ENCODE measurements around the gene THAP4.
A peak's percentile ranks its signal among the peaks of the same experiment; 100 is the strongest.
"Not testable (repeated sequence)": the region's sequence is repeated elsewhere in the genome, so short reads cannot be mapped to it uniquely, and the experiment has no call there.

THAP4 gene

DNA sequence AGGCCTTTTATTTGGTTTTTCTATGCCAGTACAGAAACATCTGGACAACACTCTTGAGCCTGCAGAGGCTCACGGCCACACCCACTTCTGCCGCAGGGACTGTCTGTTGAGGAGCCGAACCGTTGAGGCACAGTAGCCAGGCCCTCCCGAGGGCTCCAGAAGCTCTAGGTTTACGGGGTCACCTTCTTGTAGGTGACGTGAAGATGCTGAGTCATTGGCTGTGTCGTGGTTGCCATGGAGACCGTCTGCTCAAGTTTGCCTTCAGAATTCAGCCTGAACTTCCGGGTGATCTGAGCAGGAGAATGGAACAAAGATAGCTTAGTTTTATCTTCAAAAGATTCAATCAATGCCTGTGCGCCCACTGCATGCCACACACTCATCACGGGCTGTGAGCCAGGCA is 52.5 kb downstream of the THAP4 start:
- peak; percentile 43 for DNase-seq (ENCODE audit: low spot score)

DNA sequence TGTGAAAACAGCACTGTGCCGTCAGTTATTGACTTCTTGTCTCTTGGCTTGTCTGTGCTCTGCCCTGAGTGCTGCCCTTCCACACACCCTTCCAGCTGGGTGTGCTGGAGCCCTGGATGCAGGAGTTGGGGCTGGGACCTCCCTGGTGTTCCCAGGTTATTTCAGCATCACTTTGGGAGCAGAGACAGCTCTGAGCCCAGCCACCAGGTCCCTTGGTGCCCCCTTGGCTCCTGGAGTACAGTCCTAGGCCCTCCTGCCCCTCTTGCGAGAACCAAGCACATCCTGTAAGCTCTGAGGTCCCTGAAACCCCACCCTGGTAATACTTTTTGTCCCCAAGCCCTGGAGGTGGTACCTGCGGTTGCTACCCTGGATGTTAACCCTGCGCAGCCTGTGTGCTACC is 54.2 kb downstream of the THAP4 start:
- no peak for DNase-seq (ENCODE audit: low spot score)

DNA sequence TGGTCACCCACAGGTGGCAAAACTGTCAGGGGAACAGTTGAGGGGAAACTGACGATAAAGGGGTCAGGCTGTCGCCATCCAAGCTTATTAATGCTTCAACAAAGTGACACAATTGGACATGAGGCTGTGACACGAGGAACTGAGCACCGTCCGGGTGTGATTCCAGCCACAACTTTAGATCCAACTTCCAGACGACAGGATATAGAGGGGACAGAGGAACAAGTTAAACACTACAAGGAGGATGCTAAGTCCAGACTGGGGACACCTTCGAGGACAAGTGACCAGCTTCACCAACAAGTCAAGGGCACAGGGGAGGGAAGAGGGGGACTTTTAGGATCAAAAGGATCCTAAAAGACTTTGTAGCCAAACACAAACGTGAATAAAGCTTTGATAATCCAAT is 54.6 kb downstream of the THAP4 start:
- DNase-seq (ENCODE audit: low spot score) = no peak

DNA sequence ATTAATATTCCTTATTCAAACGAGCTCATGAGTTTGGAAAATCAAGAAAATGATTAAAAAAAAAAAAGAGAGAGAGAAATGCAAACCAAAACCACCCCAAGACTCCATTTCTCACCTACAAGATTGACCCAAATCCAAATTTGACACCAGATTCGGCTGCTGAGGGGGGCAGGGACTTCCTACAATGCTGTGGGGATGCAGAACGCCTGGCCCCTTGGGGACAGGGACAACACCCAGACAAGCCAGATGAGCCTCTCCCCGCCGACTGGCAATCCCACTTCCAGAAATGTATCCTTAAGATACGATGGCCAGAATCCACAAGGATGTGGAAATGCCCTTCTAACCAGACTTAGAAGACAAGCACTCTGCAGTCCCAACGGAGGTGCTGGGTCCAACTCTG is 57.7 kb downstream of the THAP4 start:
- DNase-seq (ENCODE audit: low spot score) = no peak

DNA sequence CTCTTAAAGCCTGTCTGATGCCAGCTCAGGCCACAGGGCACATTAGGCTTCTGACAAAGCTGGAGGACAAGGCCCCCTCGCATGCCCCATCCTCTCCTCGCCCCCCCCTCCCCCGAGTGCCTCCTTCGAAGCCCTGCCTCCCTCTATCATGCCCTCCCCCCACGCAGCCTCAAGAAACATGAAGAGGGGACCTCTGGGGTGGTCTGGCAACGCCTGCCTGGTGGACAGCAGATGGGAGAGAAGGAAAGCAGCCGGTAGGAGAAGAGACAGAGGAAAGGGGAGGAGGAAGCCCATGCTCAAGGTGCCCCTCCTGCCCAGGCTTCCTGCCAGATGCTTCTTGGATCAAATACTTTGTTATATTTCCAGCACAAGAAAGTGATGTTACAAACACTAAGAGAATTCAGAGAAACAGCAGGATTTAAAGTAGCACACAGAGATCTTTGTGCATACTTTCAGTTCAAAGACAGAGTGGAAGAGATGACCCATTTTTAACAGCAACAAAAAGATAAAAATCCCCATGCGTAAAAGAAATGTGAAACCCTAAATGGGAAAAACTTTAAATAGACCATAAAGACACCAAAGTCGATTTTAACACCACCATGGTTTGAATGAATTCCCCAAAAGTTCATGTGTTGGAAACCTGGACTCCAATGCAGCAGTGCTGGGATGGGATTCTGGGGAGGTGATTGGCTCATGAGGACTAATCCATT is 59.4 kb downstream of the THAP4 start:
- no peak for DNase-seq (ENCODE audit: low spot score)

DNA sequence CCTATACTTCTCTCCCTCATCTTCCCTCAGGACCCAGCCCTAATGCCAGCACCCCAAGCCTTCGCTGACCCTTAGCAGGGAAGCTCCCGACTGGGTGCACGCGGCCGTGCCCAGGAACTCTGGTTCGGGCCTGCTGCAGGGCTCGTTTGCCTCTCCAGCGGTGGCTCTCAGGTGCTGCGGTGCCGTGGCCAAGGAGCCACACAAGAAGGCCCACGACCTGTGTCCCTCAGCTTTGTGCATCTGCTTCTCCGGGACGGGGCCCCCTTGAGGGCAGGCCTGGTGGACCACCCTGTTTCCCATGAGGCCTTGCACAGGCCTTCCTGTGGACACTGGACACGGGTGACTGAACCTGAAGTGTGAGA is 60.7 kb downstream of the THAP4 start:
- DNase-seq (ENCODE audit: low spot score) = no peak

DNA sequence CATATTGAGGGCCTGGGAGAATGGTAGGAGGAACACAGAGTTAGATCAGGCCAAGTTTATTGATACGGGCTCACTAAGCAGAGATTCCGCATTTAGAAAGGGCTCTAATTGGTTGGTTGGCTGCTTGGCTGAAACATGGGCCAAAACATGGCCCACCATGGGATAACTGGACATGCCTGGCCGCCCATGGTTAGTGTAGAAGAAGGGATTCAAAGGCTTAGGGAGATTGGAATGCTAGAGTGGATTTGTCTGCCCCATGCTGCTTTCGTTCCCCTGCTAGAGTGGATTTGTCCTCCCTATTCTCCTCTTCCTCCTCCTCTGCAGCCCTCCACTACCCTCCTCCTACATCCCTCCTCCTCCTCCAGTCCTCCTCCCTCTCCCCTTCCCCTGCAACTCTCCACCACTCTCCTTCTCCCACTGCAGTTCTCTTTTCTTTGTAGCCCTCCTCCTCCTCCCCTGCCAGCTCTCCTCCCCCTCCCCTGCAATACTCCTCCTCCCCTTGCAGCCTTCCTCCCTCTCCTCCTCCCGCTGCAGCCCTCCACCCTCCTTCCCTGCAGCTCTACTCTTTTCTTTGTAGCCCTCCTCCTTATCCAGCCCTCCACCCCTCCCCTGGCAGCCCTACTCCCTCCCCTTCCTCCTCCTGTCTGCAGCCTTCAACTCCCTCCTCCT is 61.2 kb downstream of the THAP4 start:
- DNase-seq (ENCODE audit: low spot score) = no peak

DNA sequence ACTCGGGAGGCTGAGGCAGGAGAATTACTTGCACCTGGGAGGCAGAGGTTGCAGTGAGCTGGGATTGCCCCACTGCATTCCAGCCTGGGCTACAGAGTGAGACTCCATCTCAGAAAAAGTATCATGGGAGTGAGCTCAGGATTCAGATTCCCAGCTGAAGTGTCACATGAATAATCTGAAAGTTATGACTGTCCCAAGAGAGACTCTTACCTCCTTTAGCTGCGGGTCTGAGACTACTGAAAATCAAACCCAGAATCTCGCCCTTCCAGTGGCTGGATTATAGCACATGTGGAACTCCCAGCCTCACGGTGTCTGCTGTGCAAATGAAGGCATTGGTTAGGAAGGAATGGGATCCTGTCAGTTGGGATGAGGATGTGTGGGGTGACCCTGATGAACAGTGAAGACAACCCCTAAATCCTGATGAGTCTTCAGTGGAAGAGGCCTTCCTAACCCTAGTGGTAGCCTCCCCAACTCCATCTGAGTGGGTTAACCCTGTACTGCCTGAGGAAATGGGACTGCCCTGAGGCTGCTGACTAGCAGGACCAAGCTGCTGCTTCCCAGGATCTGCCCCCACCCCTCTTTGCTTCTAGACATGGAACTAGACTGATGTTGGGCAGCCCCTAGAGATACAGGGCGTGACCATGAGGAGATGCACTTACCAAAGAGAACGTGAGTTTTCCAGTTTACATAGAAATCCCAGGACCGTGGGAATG is 61.9 kb downstream of the THAP4 start:
- DNase-seq (ENCODE audit: low spot score) = no peak

DNA sequence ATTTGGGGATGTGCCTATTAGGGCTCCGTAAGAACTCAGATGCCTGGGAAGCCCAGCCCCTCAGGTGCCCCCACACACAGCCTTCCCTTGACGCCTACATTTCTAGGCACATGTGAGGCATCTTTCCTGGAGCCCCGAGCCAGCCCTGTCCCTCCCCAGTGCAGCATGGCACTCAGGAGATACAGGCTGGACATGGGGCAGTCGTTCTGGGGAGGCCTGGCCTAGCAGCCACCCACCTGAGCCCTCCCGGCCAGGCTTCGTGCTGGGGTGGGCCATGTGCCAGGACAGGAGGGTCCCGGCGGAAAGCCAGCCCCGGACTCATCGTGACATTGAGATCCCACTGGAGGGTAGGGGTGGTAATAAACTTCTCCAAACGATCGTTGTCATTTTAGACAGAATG is 63.2 kb downstream of the THAP4 start:
- DNase-seq (ENCODE audit: low spot score) = no peak

DNA sequence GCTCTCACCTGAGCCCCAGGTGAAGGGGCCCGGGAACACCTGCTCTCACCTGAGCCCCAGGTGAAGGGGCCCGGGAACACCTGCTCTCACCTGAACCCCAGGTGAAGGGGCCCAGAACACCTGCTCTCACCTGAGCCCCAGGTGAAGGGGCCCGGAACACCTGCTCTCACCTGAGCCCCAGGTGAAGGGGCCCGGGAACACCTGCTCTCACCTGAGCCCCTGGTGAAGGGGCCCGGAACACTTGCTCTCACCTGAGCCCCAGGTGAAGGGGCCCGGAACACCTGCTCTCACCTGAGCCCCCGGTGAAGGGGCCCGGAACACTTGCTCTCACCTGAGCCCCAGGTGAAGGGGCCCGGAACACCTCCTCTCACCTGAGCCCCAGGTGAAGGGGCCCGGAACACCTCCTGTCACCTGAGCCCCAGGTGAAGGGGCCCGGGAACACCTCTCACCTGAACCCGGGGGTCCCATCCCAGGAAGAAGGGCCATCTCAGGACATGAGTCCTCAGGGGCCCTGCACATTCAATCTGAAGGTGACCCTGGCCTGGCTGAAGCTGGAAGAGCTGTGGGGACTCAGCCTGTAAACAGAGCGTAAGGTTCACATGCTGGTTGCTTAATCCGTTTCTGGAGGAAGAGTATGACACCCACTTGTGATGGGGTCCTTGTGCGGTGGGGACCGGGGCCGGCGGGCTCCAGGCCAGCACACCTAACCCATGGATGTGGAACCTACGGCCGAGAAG is 63.9 kb downstream of the THAP4 start:
- DNase-seq (ENCODE audit: low spot score) = not testable (repeated sequence)

DNA sequence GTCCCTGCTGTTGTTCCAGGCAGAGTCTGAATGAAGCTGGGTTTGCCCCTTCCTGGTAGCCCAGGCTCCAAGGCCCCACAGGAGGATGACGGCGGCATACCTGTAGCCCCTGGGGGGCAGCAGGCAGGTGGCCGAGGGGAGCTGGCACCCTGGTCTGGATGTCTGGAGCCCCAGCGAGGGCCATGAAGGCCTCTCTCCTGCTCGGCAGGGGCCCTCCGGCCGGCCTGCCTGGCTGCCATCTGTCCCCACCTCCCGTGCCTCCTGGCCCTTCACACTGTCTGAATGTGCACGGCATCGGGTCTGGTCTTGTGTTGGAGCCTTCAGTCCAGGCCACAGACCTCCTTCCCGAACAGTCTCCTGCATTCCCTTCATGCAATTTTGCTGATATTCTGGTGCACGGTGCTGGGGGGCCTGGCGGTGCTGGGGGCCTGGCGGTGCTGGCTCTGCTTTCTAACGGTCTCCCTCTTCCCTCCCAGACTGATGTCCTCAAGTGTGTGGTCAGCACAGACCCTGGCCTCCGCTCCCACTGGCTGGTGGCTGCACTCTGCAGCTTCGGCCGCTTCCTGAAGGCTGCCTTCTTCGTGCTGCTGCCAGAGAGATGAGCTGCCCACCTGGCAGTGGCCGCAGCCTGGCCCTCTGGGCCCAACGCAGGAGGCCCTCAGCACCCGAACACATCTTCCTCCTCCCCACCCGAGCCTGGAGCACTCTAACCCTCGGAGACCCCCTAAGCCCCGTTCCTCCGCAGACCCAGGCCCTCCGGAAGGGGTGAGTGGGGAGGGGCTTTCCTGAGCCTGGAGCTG is 64.9 kb downstream of the THAP4 start:
- DNase-seq (ENCODE audit: low spot score) = no peak

DNA sequence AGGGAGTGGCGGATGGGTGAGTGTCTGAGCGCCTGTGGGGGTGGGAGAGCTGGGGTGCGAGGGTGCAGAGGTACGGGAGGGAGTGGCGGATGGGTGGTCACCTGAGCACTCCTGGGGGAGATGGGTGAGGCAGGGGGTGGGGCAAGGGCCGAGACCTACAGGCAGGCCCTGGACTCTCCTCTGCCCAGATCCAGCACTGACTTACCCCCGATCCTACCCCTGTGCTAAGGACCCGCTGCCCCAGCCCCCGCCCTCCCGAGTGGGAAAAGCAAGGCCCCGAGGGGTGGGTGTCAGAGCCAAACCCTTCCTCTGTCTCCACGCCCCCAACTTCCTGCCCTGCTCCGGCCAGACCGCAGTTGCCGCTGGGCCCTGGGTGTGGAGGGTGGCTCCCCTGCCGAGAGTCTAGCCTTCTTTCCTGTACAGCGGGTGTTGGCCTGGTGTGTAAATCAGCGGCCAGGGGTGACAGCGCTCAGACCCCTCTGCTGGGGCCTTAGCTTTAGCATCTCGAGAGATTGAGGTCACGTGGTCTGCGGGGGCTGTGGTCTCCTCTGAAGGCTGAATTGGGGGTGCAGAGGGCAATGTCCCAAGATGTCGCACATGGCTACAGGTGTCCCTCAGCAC is 65.9 kb downstream of the THAP4 start:
- DNase-seq (ENCODE audit: low spot score) = no peak

DNA sequence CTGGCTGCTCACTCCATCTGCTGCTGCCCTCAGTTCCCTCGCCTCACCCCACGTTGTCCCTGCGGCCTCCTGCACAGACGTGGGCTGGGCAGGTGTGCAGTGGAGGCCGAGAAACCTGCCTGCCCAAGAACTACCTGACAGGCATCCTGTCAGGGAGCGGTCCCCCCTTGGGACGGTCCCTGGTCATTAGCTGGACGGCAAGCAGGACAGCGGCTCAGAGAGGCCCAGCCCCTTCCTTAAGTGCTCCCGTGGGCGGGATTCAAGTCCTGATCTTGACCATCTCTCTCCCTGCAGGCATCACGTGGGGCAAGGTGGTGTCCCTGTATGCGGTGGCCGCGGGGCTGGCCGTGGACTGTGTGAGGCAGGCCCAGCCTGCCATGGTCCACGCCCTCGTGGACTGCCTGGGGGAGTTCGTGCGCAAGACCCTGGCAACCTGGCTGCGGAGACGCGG is 67.1 kb downstream of the THAP4 start:
- no peak for DNase-seq (ENCODE audit: low spot score)

DNA sequence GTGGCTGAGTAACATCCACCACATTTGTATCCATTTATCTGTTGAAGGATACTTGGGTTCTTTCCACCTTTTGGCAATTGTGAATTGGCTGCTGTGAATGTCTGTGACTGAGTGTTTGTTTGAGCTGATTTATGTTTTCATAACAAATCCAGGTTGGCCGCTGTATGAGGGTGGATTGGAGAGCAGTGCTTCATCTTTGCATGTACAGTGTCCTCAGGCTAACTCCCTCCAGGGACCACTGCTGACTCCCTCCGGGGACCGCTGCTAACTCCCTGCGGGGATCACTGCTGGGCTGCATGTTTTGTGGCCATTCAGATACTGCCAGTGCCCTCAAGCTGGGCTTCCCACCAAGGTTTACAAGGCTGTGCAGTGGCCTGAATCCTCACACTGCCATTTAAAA is 68.2 kb downstream of the THAP4 start:
- DNase-seq (ENCODE audit: low spot score) = no peak

DNA sequence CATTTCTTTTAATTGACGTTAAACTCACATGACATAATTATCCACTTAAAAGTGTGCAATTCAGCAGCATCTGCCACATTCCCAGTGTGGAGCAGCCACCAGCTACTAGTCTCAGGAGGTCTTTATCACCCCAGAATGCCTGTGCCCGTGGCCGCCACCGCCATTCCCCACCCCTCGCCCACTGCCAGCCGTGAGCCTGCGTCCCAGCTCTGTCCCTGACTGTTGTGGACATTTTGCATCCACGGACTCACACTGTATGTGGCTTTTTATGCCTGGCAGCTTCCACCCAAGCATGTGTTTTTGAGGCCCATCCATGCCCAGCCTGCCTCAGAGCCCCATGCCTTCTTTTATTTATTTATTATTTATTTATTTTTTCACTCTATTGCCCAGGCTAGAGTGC is 69.2 kb downstream of the THAP4 start:
- no peak for DNase-seq (ENCODE audit: low spot score)

DNA sequence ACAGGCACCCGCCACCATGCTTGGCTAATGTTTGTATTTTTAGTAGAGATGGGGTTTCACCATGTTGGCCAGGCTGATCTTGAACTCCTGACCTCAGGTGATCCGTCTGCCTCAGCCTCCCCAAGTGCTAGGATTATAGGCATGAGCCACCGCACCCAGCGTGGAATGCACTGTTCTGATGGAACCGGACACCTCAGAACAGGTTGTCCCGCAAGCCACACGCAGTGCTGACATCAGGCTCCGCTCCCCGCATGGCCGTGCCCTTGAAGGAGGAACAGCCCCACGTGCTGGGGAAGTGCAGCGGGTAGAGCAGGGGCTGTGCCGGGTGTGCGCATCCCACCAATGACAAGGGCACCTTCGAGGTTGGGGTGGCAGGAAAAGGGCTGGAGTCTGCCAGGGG is 69.7 kb downstream of the THAP4 start:
- DNase-seq (ENCODE audit: low spot score) = not testable (repeated sequence)

DNA sequence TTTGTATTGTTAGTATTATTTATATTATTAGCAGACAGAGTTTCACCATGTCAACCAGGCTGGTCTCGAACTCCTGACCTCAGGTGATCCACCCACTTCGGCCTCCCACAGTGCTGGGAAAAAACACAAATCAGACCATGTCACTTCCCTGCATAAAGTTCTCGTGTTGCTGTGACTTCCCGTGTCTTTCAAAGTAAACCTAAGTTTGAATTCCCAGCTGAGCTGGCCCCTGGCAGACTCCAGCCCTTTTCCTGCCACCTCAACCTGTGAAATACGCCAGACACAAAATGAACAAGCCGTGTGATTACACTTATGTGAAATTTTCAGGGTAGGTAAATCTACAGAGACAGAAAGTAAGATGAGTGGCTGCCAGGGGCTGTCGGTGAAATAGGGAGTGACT is 70.5 kb downstream of the THAP4 start:
- DNase-seq (ENCODE audit: low spot score) = no peak

DNA sequence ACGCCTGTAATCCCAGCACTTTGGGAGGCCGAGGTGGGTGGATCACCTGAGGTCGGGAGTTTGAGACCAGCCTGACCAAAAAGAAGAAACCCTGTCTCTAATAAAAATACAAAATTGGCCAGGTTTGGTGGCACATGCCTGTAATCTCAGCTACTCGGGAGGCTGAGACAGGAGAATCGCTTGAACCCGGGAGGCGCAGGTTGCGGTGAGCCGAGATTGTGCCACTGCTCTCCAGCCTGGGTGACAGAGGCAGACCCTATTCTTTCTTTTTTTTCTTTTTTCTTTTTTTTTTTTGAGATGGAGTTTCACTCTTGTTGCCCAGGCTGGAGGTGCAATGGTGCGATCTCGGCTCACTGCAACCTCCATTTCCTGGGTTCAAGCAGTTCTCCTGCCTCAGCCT is 70.9 kb downstream of the THAP4 start:
- not testable (repeated sequence) for DNase-seq (ENCODE audit: low spot score)

DNA sequence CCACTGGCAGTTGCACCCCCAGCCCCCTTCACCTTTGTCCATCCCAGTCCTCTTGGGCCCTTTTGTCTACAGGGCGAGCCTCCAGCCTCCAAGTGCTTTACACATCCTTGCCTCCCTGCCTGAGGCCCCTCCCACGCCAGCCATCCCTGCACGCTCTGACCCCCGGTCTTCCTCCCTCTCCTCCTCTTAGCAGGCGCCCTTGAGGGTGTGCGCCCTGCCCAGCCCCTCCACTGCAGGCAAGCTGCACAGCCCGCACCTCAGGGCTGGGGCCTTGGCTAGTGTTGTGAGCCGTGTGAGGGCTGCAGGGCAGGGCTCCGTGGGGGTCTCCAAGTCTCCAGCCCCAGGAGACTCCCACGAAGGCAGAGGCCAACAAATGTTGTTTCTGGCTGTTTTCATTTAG is 71.5 kb downstream of the THAP4 start:
- no peak for DNase-seq (ENCODE audit: low spot score)

DNA sequence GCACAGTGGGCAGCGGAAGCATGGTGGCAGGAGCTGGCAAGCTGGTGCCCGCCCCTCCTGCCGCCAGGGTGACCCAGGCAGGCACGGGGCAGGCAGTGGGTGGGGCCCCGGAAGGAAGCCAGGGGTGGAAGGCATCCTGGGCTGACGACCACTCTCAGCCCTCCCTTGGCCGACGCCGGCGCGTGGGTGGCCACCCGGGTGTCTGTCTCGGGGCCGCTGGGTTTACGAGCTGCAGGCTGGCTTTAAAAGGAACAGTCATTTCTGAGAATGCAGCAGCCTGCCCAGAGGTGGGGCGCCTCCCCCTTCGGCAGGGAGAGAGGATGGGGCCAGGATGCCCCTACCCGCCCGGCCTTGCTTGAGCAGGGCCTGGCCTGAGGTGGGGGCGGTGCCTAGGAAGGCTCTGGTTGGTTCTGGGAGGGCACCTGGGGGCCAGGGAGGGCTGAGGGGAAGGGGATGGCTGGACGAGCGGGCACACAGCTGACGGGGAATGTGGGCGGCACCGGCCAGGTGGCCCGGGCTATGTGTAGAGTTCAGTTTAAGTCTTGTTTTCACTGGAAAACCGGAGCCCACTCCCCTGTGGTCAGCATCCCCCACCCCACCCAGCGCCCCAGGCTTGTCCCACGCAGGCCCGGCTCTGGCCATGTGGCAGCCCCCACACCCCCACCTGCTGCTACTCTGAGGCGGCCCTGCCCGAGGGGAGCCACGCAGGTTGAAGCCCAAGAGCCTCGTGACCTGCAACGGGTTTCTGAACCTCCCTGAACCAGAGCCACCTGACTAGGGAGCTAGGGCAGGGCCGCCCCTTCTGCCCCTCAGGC is 72.2 kb downstream of the THAP4 start:
- no peak for DNase-seq (ENCODE audit: low spot score)

Measured in putamen (tissue), 1 donor.